BE2C (cell line): ENCODE measurements around the gene ORMDL3.
"Not testable (repeated sequence)": the region's sequence is repeated elsewhere in the genome, so short reads cannot be mapped to it uniquely, and the experiment has no call there.

ENCODE experiments used
- DNase-seq: peaks from one replicate; pipeline ENCODE4 v3.0.0-alpha.2; 2020
- H3K27me3 ChIP-seq: fragments of 250-450 bp; sonication (Bioruptor Pico); 2 replicates; pipeline ENCODE4 v1.5.1; 2020; ENCODE audit warnings: mild to moderate bottlenecking
- H3K36me3 ChIP-seq: fragments of 250-450 bp; sonication (Bioruptor Pico); 2 replicates; pipeline ENCODE4 v1.5.1; 2020; ENCODE audit warnings: mild to moderate bottlenecking
- H3K4me1 ChIP-seq: fragments of 250-450 bp; sonication (Bioruptor Pico); 2 replicates; pipeline ENCODE4 v1.5.1; 2020
- H3K4me3 ChIP-seq: 2 replicates; pipeline ENCODE4 v1.5.1; 2011; ENCODE audit warnings: low read depth, low read length
- H3K9me3 ChIP-seq: fragments of 250-450 bp; sonication (Bioruptor Pico); 2 replicates; pipeline ENCODE4 v1.5.1; 2020
- TF ChIP-seq, protein P1 (sequence below): IDR thresholded peaks from 2 replicates; pipeline ENCODE4 v1.5.1; 2012; ENCODE audit warnings: mild to moderate bottlenecking, low read depth, low read length

Gene ORMDL3

GRCh38 chr17:39952680-39953470 is 25.5 kb upstream of the ORMDL3 start:
- H3K4me1 ChIP-seq, result peaks cover 5% of the 10 kb centered on the region; the same call in 1 of the 2 replicates
- no peaks in the 10 kb centered on the region for H3K27me3 ChIP-seq
- DNase-seq, result peak; percentile 99

DNA sequence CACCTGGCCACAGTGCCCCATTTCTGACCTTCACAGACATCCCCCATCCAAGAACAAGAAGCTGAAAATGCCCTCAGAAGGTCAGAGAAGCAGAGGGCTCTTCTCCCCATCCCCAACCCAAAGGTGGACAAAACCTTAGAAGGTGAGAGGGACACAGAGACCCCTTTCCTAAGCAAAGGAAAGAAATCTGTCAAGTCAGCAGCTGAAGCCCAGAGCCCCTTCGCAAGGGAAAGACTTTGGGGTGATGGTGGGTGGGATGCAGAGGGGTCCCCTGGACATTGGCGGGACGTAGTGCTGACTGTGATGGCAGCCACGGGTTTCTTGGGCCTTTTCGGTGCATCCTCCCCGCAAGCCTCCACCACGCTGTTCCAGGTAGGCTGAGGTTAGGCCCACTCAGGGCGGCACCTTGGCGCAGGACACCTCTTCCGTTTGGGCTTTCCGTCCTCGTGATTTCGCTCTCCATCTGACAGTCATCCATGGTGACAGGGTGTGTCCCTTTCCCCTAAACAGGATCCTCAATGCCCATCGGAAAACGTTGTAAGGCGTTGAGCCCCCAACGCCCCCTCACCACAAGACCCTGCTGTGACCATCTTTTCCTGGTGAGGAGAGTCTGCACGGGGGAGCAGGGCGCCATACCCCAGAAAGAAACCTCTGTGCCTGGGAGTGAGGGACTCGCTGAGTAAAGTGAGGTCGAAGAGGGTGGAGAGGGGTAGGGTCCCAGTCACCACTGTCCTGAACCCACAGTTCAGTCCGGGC is 24.7 kb upstream of the ORMDL3 start:
- DNase-seq, result no peak
- no peaks in the 10 kb centered on the region for H3K36me3 ChIP-seq
- H3K4me1 ChIP-seq, result peaks cover 5% of the 10 kb centered on the region; the same call in 1 of the 2 replicates
- no peaks in the 10 kb centered on the region for H3K27me3 ChIP-seq
- H3K9me3 ChIP-seq, result no peaks in the 10 kb centered on the region
- peak overlapping the region; percentile 12 for H3K4me3 ChIP-seq
- TF ChIP-seq, protein P1, sequence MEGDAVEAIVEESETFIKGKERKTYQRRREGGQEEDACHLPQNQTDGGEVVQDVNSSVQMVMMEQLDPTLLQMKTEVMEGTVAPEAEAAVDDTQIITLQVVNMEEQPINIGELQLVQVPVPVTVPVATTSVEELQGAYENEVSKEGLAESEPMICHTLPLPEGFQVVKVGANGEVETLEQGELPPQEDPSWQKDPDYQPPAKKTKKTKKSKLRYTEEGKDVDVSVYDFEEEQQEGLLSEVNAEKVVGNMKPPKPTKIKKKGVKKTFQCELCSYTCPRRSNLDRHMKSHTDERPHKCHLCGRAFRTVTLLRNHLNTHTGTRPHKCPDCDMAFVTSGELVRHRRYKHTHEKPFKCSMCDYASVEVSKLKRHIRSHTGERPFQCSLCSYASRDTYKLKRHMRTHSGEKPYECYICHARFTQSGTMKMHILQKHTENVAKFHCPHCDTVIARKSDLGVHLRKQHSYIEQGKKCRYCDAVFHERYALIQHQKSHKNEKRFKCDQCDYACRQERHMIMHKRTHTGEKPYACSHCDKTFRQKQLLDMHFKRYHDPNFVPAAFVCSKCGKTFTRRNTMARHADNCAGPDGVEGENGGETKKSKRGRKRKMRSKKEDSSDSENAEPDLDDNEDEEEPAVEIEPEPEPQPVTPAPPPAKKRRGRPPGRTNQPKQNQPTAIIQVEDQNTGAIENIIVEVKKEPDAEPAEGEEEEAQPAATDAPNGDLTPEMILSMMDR, result no peak

More at GRCh38 chr17:39952680-39953470, 25.5 kb upstream of the ORMDL3 start:
- TF ChIP-seq, protein P1, result no peak
- Histone ChIP-seq H3K36me3 (no peaks in the 10 kb centered on the region), H3K4me3 (peak overlapping the region; percentile 42), H3K9me3 (no peaks in the 10 kb centered on the region)

DNA sequence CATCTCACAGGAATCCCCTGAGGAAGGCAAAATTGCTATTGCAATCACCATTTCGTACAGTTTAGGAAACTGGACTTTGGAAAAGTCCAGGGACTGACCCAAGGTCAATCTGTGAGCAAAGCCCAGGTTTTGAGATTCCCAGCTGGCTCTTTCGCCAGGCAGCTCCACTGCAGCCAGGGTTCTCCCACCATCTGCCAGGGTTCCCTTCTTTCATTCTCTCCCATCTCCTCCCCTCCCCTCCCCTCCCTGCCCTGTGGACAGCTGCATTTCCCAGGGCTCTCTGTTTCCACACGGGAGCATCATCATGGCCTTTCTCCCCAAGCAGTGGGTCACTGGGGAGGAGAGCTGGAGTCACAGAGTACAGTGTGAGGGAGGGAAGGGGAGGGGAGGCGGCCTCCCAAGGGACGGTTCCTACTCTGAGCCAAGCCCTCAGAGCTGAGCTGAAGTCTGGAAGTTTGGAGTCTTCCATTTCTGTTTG is 23.5 kb upstream of the ORMDL3 start:
- H3K4me1 ChIP-seq, result peaks cover 5% of the 10 kb centered on the region; the same call in 1 of the 2 replicates
- peak; percentile 36 for DNase-seq

GRCh38 chr17:39949028-39949427 is 21.6 kb upstream of the ORMDL3 start:
- Histone ChIP-seq H3K9me3 (no peaks in the 10 kb centered on the region), H3K27me3 (no peaks in the 10 kb centered on the region), H3K4me3 (no peak overlapping the region), H3K4me1 (peaks cover 5% of the 10 kb centered on the region; the same call in 1 of the 2 replicates), H3K36me3 (no peaks in the 10 kb centered on the region)
- DNase-seq, result no peak
- TF ChIP-seq, protein P1, result no peak

More for the DNA sequence above, 23.5 kb upstream of the ORMDL3 start:
- no peak overlapping the region for H3K4me3 ChIP-seq
- no peaks in the 10 kb centered on the region for H3K9me3 ChIP-seq
- H3K36me3 ChIP-seq, result no peaks in the 10 kb centered on the region
- no peaks in the 10 kb centered on the region for H3K27me3 ChIP-seq
- TF ChIP-seq, protein P1, result no peak

GRCh38 chr17:39948489-39948828 is 21.1 kb upstream of the ORMDL3 start:
- H3K9me3 ChIP-seq, H3K27me3 ChIP-seq, DNase-seq, H3K4me1 ChIP-seq, H3K4me3 ChIP-seq, H3K36me3 ChIP-seq: not testable (repeated sequence)

- no peaks in the 10 kb centered on the region for H3K4me1 ChIP-seq
- no peaks in the 10 kb centered on the region for H3K36me3 ChIP-seq
- DNase-seq, result no peak
- H3K4me3 ChIP-seq, result no peak overlapping the region
- no peaks in the 10 kb centered on the region for H3K27me3 ChIP-seq
- H3K9me3 ChIP-seq, result no peaks in the 10 kb centered on the region
- TF ChIP-seq, protein P1, result no peak
These were observed 19.3 kb upstream of the ORMDL3 start for GRCh38 chr17:39946551-39947330.
